Nephron progenitor cell (in vitro differentiated cells): ENCODE results near the gene CCDC87.

Source experiments
- DNase-seq: peaks from one replicate; pipeline ENCODE4 v3.0.0; 2021
- H3K27ac Mint-ChIP-seq: 2 replicates; pipeline ENCODE4 v1.8.0; 2021; ENCODE audit warnings: mild to moderate bottlenecking, moderate library complexity, mixed read lengths
- H3K27me3 Mint-ChIP-seq: 2 replicates; pipeline ENCODE4 v1.8.0; 2021; ENCODE audit warnings: mild to moderate bottlenecking, low read depth, mixed read lengths; ENCODE audit not compliant: poor library complexity
- H3K36me3 Mint-ChIP-seq: 2 replicates; pipeline ENCODE4 v1.8.0; 2021; ENCODE audit warnings: low read depth, mixed read lengths
- H3K4me1 Mint-ChIP-seq: 2 replicates; pipeline ENCODE4 v1.8.0; 2021; ENCODE audit warnings: mixed read lengths
- H3K4me3 Mint-ChIP-seq: 2 replicates; pipeline ENCODE4 v1.8.0; 2021; ENCODE audit warnings: mild to moderate bottlenecking, moderate library complexity, mixed read lengths
- H3K9me3 Mint-ChIP-seq: 2 replicates; pipeline ENCODE4 v1.8.0; 2021; ENCODE audit warnings: mild to moderate bottlenecking, moderate library complexity, mixed read lengths
- TF ChIP-seq, protein P1 (sequence below): fragments of 200-600 bp; sonication (generic); IDR thresholded peaks from 2 replicates; pipeline ENCODE4 v1.5.0; 2021; ENCODE audit warnings: antibody characterized with exemption

The CCDC87 gene

GRCh38 chr11:66570079-66570849, 22.6 kb downstream of the CCDC87 start:
- Mint-ChIP-seq H3K27ac (peak overlapping the region; percentile 36), H3K9me3 (peaks cover 20% of the 10 kb centered on the region), H3K27me3 (peaks cover 16% of the 10 kb centered on the region), H3K36me3 (peaks cover 10% of the 10 kb centered on the region), H3K4me1 (peaks cover 20% of the 10 kb centered on the region), H3K4me3 (no peak overlapping the region)
- TF ChIP-seq, protein P1, sequence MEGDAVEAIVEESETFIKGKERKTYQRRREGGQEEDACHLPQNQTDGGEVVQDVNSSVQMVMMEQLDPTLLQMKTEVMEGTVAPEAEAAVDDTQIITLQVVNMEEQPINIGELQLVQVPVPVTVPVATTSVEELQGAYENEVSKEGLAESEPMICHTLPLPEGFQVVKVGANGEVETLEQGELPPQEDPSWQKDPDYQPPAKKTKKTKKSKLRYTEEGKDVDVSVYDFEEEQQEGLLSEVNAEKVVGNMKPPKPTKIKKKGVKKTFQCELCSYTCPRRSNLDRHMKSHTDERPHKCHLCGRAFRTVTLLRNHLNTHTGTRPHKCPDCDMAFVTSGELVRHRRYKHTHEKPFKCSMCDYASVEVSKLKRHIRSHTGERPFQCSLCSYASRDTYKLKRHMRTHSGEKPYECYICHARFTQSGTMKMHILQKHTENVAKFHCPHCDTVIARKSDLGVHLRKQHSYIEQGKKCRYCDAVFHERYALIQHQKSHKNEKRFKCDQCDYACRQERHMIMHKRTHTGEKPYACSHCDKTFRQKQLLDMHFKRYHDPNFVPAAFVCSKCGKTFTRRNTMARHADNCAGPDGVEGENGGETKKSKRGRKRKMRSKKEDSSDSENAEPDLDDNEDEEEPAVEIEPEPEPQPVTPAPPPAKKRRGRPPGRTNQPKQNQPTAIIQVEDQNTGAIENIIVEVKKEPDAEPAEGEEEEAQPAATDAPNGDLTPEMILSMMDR: no peak
- DNase-seq: no peak

- no peak overlapping the region for H3K27ac Mint-ChIP-seq
- TF ChIP-seq, protein P1: no peak
These were observed 23.8 kb downstream of the CCDC87 start for GRCh38 chr11:66569076-66569475.

GRCh38 chr11:66568124-66568916, 24.5 kb downstream of the CCDC87 start, which contains the start of gene CTSF:
Gene CTSF, minus strand, starts transcription at chr11:66568606. Its CDS starts 120 bp downstream, at chr11:66568486.
- Mint-ChIP-seq H3K36me3 (no peaks in the 10 kb centered on the region), H3K4me3 (no peak within 1 kb of the TSS), H3K4me1 (peaks cover 22% of the 10 kb centered on the region), H3K9me3 (peaks cover under 1% of the 10 kb centered on the region), H3K27ac (no peak within 1 kb of the TSS), H3K27me3 (peaks cover 8% of the 10 kb centered on the region)
- DNase-seq: no peak
- TF ChIP-seq, protein P1: no peak

More at GRCh38 chr11:66569076-66569475, 23.8 kb downstream of the CCDC87 start:
- peaks cover 5% of the 10 kb centered on the region for H3K36me3 Mint-ChIP-seq
- peaks cover 22% of the 10 kb centered on the region for H3K4me1 Mint-ChIP-seq
- H3K9me3 Mint-ChIP-seq: peaks cover 8% of the 10 kb centered on the region
- no peak overlapping the region for H3K4me3 Mint-ChIP-seq
- peaks cover 13% of the 10 kb centered on the region for H3K27me3 Mint-ChIP-seq
- DNase-seq: no peak

GRCh38 chr11:66567787-66568123, 25.1 kb downstream of the CCDC87 start:
- TF ChIP-seq, protein P1: no peak
- no peaks in the 10 kb centered on the region for H3K36me3 Mint-ChIP-seq
- H3K9me3 Mint-ChIP-seq: no peaks in the 10 kb centered on the region
- H3K27me3 Mint-ChIP-seq: peaks cover 8% of the 10 kb centered on the region
- H3K4me3 Mint-ChIP-seq: no peak overlapping the region
- no peak overlapping the region for H3K27ac Mint-ChIP-seq
- peaks cover 22% of the 10 kb centered on the region for H3K4me1 Mint-ChIP-seq
- DNase-seq: no peak

DNA sequence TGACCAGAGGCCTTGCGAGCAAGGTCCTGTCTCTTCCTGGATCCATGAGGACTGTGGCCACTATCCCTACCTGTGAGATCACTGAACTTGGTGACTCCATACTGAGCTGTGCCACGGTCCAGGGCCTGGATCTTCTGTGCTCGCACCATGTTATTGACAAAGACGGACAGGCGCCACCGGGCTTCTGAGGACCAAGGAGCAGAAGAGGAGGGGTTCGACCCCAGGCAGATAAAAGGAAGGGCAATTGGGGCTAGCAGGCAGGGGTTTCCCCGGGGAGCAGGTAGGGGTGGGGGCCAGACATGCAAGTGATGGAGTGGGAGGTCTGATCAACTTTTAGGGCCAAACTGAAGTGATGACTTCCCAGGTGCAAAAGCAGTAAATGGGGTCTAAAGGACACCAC, 26.6 kb downstream of the CCDC87 start:
- H3K4me1 Mint-ChIP-seq: peaks cover 22% of the 10 kb centered on the region
- peaks cover 8% of the 10 kb centered on the region for H3K27me3 Mint-ChIP-seq

More for the DNA sequence above, 26.6 kb downstream of the CCDC87 start:
- H3K36me3 Mint-ChIP-seq: peaks cover 4% of the 10 kb centered on the region
- H3K9me3 Mint-ChIP-seq: no peaks in the 10 kb centered on the region
- H3K4me3 Mint-ChIP-seq: no peak overlapping the region
- H3K27ac Mint-ChIP-seq: no peak overlapping the region
- TF ChIP-seq, protein P1: no peak
- DNase-seq: no peak
